ENCODE results near the gene RPS29.
"Not testable (repeated sequence)": the region's sequence is repeated elsewhere in the genome, so short reads cannot be mapped to it uniquely, and the experiment has no call there.

Gene RPS29

DNA sequence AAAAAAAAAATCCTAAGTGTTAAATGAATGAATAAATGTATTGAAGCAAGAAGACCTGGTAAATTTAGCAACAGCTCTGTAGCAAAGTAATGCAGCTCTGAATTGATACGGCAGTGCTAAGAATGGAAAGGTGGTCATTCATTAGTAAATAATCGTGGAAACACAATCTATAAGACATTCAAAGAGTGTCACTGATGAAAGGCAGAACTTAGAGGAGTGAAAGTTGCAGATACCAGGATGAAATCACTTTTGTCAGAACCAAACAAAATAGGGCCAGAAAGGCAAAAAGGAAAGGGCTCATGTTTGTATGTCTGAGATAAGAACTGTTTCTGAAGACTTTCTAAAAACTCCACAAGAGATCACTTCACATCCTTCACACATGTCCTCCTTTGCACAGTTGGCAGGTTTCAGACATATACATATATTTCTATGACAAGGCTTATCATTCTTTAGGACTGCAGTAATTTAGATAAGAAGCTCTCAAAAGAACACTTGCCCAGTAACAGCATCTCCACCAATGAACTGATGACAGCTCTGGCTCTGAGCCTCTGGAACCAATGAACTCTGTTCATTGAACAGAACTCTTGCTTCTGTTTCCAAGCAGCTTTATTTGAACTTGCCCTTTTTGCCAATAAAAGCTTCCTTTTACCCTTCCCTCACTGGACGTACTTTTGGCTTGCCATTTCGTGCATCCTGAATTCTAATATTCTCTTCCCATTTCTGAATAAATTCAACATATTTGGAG, 8.3 kb upstream of the RPS29 start:
- DNase-seq, result no peak

DNA sequence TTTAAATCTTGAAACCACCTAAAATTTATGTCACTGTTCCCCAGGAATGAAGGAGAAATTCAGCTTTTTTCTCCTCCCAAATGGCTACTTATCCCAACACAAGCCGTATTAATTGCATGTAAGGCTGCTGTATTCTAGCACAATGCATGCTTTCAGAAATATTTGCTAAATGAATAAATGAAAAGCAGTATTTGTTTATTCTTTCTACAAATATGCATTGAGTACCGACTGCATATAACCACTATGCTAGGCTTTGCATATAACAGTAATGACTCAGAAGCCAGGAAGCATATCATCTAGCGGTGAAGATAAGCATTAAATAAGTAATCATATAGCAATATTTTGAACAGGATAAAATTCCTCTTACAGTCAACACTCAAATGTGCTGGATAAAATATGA, 6.8 kb upstream of the RPS29 start:
- DNase-seq, result no peak

DNA sequence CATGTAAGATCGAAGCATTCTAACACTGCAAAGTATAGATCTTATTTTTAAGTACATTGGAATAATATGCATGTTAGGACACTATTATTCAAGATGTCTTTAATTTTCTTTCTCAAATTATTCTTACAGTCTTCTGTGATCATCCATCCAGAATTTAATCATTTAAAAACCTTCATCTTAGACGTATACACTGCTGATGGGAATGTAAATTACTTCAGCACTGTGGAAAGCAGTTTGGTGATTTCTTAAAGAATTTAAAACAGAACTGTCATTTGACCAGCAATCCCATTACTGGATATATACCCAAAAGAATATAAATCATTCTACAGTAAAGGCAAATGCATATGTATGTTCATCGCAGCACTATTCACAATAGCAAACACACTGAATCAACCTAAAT, 3.2 kb upstream of the RPS29 start:
- DNase-seq, result no peak

DNA sequence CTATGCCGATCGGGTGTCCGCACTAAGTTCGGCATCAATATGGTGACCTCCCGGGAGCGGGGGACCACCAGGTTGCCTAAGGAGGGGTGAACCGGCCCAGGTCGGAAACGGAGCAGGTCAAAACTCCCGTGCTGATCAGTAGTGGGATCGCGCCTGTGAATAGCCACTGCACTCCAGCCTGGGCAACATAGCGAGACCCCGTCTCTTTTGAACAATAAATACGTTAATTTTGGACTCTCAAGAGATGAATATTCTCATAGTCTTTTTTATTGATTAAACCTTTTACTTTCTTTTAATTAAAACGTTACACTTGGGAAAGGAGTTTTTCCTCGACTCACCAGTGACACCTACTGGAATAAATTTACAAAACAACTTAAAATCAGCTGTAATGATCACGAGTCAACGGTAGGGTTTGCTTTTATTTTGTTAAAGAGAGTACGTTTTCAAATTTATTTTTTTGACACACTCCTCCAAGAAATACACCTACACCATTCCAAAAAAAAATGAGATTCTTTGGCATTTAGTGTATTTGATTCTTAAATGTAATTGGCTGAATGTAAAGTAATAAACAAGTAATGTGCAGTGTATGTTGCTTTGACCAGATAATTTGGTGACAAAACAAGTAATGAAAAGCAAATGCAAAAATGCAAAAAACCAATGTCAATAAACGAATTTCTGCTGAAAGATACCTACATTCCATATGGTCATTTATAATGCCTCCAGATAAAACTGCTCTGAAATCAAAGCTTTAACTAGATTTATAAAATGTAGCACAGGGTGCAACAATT, 687 bp upstream of the RPS29 start:
- peak; percentile 49 for DNase-seq

DNA sequence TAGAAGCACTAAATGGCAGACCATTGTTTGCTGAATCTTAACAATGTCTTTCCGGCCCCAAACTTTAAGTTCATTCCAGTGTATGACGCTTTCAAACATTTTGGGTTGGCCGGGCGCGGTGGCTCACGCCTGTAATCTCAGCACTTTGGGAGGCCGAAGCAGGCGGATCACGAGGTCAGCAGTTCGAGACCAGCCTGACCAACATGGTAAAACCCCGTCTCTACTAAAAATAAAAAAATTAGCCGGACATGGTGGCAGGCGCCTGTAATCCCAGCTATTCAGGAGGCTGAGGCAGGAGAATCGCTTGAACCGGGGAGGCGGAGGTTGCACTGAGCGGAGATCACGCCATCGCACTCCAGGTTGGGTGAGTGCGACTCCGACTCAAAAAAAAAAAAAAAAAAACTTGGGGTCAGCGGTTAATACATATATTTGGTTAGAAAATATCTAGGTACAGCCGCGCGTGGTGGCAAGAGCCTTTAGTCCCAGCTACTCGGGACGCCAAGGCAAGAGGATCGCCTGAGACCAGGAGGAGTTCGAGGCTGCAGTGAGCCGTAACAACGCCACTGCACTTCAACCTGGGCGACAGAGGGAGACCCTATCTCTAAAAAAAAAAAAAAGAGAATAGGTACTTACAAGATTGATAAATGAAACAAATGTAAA, 1.1 kb downstream of the RPS29 start:
- not testable (repeated sequence) for DNase-seq

- no peak for DNase-seq
These were observed 2.1 kb downstream of the RPS29 start for GRCh38 chr14:49584058-49584457.

DNA sequence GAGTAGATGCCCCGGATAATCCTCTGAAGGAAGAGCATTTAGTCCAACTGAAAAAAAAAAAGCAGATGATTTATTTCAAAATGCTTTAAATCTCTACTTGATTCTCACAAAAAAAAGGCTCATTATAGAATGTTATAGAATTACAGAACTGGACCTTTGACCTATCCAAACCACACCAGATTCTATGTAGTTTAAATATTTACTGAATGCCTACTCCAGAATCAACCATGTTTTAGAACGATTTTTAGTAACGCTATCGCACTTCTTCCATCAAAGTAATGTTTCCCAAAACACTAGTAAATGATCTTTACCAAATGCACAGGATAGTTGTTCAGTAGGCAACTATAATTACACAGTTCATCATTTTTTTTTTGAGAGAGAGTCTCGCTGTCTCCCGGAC, 2.6 kb downstream of the RPS29 start:
- DNase-seq, result no peak

DNA sequence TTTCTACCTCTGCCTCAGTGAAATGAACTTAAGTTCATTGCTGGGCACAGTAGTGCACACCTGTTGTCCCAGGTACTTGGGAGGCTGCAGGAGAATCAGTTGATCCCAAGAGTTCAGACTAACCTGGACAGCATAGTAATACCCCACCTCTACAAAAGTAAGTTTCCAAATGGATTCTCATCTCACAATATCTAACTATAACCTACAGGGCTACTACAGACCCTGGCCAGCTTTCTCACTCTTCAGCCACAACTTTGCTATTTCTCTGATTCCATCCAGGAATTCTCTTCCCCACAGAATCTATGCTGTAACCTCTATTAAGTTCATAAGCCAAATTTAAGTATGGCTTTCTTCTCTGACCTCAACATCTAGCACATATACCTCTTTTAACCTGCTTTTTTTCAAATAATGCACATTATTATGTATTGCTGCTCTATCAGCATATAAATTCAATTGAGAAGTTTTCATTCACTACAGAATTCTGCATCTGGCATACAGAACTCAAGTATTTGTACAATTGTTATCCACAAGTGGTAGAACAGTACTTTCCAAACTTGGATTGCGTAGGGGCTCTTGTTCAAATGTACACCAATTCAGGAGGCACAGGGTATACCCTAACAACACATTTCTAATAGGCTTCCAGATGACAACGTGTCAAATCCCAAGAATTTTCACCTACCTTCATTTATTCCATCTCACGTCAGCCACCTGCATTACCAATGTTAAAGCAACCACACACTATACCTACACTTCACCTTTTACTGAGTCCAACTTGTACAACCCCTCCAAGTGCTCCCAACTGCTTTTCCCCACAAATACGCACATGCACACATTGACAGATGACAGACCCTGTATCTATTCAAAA, 3.8 kb downstream of the RPS29 start:
- no peak for DNase-seq

DNA sequence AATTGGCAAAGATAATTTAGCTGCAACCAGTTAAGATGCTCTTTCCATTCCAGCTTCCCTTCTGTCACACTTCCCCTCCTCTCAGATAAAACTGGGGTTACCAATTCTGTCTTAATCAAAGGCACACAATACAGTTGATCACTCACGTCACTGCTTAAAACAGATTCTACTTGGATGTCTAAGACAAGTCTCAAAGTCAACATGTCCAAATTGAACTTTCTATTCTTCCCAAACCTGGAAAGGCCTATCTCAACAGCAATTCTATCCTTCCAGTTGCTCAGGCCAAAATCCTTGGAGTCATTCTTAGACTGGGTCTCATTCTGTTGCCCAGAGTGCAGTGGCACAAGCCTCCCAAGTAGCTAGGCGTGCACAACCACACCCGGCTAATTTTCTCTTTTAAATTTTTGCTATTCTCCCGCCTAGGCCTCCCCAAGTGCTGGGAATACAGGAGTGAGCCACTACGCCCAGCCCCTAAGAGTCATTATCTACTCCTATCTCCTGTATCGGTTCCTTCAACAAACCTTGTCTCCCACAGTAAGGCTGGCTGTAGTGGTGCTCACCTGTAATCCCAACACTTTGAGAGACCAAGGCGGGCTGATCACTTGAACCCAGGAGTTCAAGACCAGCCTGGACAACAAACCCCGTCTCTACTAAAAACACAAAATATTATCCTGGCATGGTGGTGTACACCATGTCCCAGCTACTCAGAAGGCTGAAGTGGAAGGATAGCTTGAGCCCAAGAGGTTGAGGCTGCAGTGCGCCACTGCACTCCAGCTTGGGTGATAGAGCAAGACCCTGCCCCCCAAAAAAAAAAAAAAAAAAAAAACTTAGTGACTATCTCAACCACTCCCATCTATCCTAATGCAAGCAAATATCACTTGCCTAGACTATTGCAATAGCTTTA, 4.7 kb downstream of the RPS29 start:
- no peak for DNase-seq

DNA sequence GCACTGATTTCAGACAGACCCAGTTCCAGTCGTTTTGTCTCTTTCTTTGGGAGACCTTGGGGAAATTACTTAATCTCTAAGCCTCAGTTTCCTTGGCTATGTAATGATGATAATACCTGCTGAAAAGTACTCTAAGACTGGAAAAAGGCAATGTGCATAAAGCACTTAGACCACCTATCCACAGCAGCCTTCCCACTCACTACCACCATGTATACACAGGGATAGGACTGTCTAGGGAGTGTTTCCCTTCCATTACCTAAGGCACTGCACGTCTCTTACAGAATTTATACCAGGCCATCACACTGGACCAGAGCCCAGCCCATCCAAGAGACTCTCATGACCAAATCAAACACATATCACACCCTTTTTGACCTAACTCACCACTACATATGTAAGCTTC, 6.3 kb downstream of the RPS29 start:
- no peak for DNase-seq

DNA sequence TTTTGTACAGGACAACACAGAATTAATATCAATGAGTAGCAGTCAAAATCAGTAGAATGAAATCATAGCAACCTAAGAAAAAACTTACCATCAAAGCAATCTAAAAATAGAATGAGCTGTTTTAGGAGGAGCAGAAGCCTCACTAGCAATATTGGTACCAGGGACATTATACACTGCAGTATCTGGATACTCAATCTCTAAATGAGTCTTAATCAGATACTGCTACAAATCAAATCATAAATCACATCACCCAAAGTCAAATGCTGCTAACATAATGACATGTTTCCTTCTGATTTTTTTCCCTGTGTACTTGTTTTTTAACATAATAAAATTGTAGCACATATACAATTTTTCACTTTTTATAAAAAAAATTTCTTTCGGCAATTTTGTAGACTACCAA, 8.0 kb downstream of the RPS29 start:
- DNase-seq, result no peak

DNA sequence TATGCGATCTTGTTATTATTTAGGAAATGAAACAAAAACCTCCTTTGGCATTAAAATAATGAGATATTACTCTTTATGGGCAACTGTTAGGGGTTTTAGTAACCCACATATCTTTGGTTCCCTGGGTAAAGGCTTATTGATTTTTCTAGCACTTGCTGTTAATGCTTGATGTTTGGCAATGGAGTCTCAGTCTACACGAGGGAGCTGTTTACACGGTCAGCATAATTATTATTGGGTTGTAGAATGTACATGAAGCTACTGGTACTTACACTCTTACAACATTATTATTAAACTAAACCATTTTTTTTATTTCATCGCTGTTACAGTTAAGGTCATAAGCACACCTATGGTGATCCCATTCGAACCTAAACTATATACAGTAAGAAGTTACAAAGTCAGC, 12.1 kb downstream of the RPS29 start:
- no peak for DNase-seq

DNA sequence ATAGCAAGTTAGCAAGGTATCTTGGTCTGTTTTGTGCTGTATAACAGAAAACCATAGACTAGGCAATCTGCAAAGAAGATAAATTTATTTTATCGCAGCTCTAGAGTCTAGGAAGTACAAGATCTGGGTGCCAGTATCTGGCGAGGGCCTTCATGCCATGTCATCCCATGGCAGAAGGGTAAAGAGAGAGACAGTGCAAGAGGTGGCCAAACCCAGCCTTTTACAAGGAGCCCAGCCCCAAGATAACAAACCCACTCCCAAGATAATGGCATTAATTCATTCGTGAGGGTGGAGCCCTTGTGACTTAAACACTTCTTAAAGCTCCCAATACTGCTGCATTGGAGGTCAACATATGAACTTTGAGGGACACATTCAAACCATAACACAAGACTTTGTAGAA, 16.9 kb downstream of the RPS29 start:
- DNase-seq, result no peak

DNA sequence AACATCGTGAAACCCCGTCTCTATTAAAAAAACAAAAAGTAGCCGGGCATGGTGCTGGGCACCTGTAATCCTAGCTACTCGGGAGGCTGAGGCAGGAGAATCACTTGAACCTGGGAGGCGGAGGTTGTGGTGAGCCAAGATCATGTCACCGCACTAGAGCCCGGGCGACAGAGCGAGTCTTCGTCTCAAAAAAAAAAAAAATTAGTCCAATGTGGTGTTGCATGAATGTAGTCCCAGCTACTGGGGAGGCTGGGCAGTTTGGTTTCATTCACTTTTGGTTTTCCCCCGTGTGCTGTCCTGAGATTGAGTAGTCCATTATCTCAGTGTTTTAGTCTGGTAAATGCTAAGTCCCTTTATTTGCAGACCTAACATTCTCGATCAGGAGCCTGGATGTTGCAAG, 19.5 kb downstream of the RPS29 start:
- no peak for DNase-seq

DNA sequence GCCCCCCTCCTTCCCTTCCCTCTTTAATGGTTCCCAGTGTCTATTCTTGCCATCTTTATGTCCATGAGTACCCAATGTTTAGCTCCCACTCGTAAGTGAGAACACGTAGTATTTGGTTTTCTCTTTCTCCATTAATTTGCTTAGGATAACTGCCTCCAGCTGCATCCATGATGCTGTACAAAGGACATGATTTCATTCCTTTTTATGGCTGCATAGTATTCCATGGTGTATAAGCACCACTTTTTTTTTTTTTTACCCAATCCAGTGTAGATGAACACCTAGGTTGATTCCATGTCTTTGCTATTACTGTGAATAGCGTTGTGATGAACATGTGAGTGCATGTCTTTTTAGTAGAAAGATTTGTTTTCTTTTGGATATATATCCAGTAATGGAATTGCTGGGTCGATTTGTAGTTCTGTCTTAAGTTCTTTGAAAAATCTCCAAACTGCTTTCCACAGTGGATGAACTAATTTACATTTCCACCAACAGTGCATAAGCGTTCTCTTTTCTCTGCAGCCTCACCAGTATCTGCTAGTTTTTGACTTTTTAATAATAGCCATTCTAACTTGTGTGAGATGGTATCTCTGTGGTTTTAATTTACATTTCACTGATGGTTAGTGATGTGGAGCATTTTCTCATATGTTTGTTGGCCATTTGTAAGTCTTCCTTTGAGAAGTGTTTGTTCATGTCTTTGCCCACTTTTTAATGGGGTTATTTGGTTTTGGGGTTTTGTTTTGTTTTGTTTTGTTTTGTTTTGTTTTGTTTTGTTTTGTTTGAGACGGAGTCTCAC, 26.0 kb downstream of the RPS29 start:
- DNase-seq, result no peak

DNA sequence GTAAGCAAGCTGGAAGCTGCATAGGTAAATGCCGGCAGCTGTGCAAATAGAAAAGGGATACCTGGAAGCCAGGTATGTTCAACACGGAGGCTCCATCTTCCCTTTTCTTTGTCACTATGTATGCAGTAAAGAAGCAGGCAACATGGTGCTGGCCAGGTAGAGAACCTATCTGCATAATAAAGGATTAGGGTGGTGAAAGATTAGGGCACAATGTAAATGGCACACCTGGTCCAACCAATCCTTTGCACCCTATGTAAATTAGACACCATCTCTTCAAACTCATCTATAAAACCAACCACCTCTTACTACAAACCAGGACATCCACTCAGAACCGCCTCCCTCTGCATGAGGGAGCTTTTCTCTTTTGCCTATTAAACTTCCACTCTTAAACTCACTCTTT, 32.3 kb downstream of the RPS29 start:
- no peak for DNase-seq

DNA sequence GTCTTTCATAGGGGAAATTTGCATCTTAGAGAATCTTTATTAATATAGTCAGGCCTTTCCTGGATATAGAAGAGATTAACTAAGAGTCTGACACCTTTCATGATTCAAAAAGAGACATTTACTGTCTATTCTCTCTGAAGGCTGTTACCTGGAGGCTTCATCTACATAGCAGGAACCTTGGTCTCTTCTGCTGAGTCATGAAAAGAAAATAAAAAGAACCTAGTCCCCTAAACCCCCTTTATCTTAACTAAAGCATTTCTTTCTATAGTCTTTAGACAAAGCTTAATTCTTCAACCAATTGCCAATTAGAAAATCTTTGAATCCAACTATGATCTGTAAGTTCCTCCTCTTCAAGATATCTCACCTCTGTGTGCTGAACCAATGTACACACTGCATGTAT, 33.1 kb downstream of the RPS29 start:
- DNase-seq, result no peak

DNA sequence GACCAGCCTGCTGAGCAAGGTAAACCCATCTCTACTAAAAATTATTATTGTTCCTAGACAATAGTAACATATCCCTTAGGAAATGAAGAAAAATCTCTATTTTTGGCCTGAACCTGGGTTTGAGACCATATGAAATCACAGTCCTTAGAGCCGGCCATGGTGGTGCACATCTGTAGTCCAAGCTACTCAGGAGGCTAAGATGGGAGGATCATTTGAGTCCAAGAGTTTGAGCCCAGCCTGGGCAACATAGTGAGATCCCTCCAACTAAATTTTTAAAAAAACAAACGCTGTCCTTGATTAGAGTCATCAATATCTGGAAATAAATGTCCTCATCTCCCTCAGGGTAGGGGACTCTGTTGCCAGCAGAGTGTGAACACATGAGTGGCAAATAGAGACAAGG, 34.6 kb downstream of the RPS29 start:
- DNase-seq, result no peak

DNA sequence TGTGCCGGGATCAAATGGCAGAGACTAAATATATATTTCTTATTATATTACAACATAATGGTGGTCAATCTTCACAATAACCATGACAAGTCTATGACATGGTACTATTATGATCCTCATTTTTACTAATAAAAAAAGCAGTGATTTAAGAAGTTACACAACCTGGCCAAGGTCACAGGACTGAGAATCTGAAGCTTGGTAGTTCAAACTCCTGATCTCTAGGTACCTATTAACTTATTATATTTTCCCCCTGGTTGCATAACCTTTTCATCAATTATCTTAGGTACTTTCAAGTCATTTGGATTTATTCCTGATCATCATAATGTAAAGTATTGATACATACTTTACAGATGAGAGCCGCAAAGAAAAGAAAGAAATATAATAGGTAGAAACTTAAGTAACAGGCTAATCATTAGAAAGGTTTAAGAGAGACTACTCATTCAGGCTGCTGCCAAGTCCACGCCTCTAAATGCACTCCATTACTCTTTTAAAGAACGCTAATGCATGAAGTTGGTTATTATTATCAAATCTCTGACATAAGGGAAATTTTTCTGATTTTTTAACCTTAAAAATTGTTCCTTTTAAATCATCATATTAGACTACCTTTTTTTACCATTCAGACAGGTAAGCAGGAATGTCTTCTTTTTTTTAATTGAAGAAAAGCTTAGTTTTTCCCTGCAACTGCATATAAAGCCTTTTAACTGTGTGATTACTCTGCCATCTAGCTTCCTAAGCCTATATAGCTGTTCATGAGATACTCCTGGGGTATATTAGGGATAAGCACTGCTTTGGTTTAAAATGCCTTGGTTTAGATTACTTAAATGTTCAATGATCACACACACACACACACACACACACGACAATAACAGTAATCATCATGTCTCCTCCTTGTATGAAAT, 35.6 kb downstream of the RPS29 start:
- DNase-seq, result no peak

GRCh38 chr14:49549881-49550280, 36.3 kb downstream of the RPS29 start:
- no peak for DNase-seq

Data from activated CD8-positive, alpha-beta memory T cell treated with anti-CD3 and anti-CD28 coated beads, Interleukin-2, amount 50 U/mL, for 4 hours (primary cell).